SK-N-SH treated with all-trans-retinoic acid at 6 μM for 48 hours (cell line): ENCODE results near the gene ABHD17B.

Experiments
- GLIS3 ChIP-seq: fragments of 250-450 bp; sonication (Bioruptor Pico); IDR thresholded peaks from 2 replicates; pipeline ENCODE4 v1.5.0; 2020; ENCODE audit warnings: mild to moderate bottlenecking, moderate library complexity
- OSR1 ChIP-seq: fragments of 250-450 bp; sonication (Bioruptor Pico); IDR thresholded peaks from 2 replicates; pipeline ENCODE4 v1.8.0; 2022; ENCODE audit warnings: moderate library complexity, mild to moderate bottlenecking, inconsistent platforms
- POU6F1 ChIP-seq: fragments of 250-450 bp; sonication (Bioruptor Pico); IDR thresholded peaks from 2 replicates; pipeline ENCODE4 v1.8.0; 2021; ENCODE audit warnings: low read depth, mild to moderate bottlenecking, moderate library complexity, borderline replicate concordance
- SNAI2 ChIP-seq: fragments of 250-450 bp; sonication (Bioruptor Pico); IDR thresholded peaks from 2 replicates; pipeline ENCODE4 v1.5.0; 2020; ENCODE audit warnings: mild to moderate bottlenecking, moderate library complexity
- ZNF8 ChIP-seq: fragments of 450-650 bp; formaldehyde crosslinking; IDR thresholded peaks from 2 replicates; pipeline ENCODE4 v1.5.0; 2020; ENCODE audit warnings: mild to moderate bottlenecking, moderate library complexity
- TF ChIP-seq, protein P1 (sequence below): fragments of 250-450 bp; sonication (Bioruptor Pico); IDR thresholded peaks from 2 replicates; pipeline ENCODE4 v1.8.0; 2020; ENCODE audit warnings: mild to moderate bottlenecking, moderate library complexity, borderline replicate concordance
- TF ChIP-seq, protein P2 (sequence below): fragments of 250-450 bp; sonication (Bioruptor Pico); IDR thresholded peaks from 2 replicates; pipeline ENCODE4 v1.5.1; 2021; ENCODE audit warnings: mild to moderate bottlenecking, moderate library complexity

- TF ChIP-seq GLIS3 (no peak), OSR1 (no peak), ZNF8 (no peak), POU6F1 (no peak), SNAI2 (no peak)
- TF ChIP-seq, protein P1, sequence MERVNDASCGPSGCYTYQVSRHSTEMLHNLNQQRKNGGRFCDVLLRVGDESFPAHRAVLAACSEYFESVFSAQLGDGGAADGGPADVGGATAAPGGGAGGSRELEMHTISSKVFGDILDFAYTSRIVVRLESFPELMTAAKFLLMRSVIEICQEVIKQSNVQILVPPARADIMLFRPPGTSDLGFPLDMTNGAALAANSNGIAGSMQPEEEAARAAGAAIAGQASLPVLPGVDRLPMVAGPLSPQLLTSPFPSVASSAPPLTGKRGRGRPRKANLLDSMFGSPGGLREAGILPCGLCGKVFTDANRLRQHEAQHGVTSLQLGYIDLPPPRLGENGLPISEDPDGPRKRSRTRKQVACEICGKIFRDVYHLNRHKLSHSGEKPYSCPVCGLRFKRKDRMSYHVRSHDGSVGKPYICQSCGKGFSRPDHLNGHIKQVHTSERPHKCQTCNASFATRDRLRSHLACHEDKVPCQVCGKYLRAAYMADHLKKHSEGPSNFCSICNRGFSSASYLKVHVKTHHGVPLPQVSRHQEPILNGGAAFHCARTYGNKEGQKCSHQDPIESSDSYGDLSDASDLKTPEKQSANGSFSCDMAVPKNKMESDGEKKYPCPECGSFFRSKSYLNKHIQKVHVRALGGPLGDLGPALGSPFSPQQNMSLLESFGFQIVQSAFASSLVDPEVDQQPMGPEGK (CRISPR knock-in tag) = no peak
- TF ChIP-seq, protein P2, sequence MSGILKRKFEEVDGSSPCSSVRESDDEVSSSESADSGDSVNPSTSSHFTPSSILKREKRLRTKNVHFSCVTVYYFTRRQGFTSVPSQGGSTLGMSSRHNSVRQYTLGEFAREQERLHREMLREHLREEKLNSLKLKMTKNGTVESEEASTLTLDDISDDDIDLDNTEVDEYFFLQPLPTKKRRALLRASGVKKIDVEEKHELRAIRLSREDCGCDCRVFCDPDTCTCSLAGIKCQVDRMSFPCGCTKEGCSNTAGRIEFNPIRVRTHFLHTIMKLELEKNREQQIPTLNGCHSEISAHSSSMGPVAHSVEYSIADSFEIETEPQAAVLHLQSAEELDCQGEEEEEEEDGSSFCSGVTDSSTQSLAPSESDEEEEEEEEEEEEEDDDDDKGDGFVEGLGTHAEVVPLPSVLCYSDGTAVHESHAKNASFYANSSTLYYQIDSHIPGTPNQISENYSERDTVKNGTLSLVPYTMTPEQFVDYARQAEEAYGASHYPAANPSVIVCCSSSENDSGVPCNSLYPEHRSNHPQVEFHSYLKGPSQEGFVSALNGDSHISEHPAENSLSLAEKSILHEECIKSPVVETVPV (CRISPR knock-in tag) = no peak
Measured at GRCh38 chr9:71921190-71921814, 10.3 kb upstream of the ABHD17B start.
